ENCODE results near the gene PLEKHH2.
"Not testable (repeated sequence)": the region's sequence is repeated elsewhere in the genome, so short reads cannot be mapped to it uniquely, and the experiment has no call there.

GRCh38 chr2:43600596-43600995 is 36.5 kb upstream of the PLEKHH2 start:
- not testable (repeated sequence) for TF ChIP-seq CTCF, POLR2A (IDR thresholded peaks at IDR 0.05)
